Gastrocnemius medialis (tissue), 4 donors: Measurements from ENCODE around the gene GALNTL6. TPM values are rescaled to one million over a fixed set of nuclear protein-coding genes. Genes with fewer than 3 reads are reported as not detected.

ENCODE experiments used
- ATAC-seq, 2 donors: fragments of 150-250 bp; one replicate each; pipeline ENCODE4 v1.9.1; 2016
- DNase-seq, 2 donors: peaks; one replicate each; pipeline ENCODE4 v3.0.0-alpha.2; 2019
- H3K27ac ChIP-seq, 4 donors: fragments of 200-600 bp; sonication (generic); 1 replicate in 1 of 4; 2 replicates in 3 of 4; pipeline ENCODE4 v1.5.1; 2016 to 2018; ENCODE audit warnings: mild to moderate bottlenecking in 2 of 4, moderate library complexity in 1 of 4
- H3K27me3 ChIP-seq, 3 donors: fragments of 200-600 bp; sonication (generic) in 2 of 3; 1 replicate in 1 of 3; 2 replicates in 2 of 3; pipeline versions ENCODE4 v1.5.1 to v1.6.0; 2016 to 2019; ENCODE audit warnings: mild to moderate bottlenecking in 1 of 3, moderate library complexity in 1 of 3
- H3K36me3 ChIP-seq, 2 donors: fragments of 200-600 bp; sonication (generic) in 1 of 2; one replicate each; pipeline ENCODE4 v1.5.1; 2017 to 2018
- H3K4me1 ChIP-seq, 2 donors: fragments of 200-600 bp; sonication (generic) in 1 of 2; one replicate each; pipeline ENCODE4 v1.5.1; 2016 to 2017; ENCODE audit warnings: mild to moderate bottlenecking in 2 of 2
- H3K4me3 ChIP-seq, 4 donors: fragments of 200-600 bp; sonication (generic) in 3 of 4; 1 replicate in 1 of 4; 2 replicates in 3 of 4; pipeline ENCODE4 v1.5.1; 2016 to 2019; ENCODE audit warnings: mild to moderate bottlenecking in 2 of 4
- H3K9me3 ChIP-seq, 3 donors: fragments of 200-600 bp; sonication (generic) in 2 of 3; 1 replicate in 1 of 3; 2 replicates in 2 of 3; pipeline ENCODE4 v1.5.1; 2016 to 2019
- POLR2A ChIP-seq, 2 donors: fragments of 450-650 bp; IDR thresholded peaks; one replicate each; pipeline ENCODE4 v1.6.1; 2017; ENCODE audit warnings: antibody characterized with exemption in 2 of 2, mild to moderate bottlenecking in 2 of 2, moderate library complexity in 2 of 2
- in situ Hi-C, 4 donors: fragments of 200-750 bp; cut with MboI; loops; one replicate each; pipeline versions ENCODE4 v1.15.0 to v1.8.0; 2017; ENCODE audit warnings: low sequenced_read_pairs in 4 of 4
- intact Hi-C: fragments of 100-400 bp; cut with DNase I; formaldehyde crosslinking; loops from one replicate; pipeline ENCODE4 v1.15.1; 2023; ENCODE audit warnings: low total_unique reads
- total RNA-seq, 4 donors: library from RNA; depleted of rRNA; stranded (reverse); fragments of >200 nt; gene quantifications; one replicate each; pipeline versions ENCODE4 v1.1.0 to v1.2.3, GENCODE V29; 2016
- TF ChIP-seq, protein P1 (sequence below), 5 experiments: fragments of 450-650 bp in 3 of 5; fragments of 200-600 bp in 2 of 5; sonication (generic) in 2 of 5; IDR thresholded peaks in 4 of 5; conservative IDR thresholded peaks in 1 of 5; 1 replicate in 4 of 5; 2 replicates in 1 of 5; pipeline ENCODE4 v1.5.1; 2016 to 2019; ENCODE audit warnings: antibody characterized with exemption in 5 of 5, mild to moderate bottlenecking in 3 of 5, moderate library complexity in 3 of 5

Gene GALNTL6
- total RNA-seq, 4 donors from 2014 or later, result not detected

- in situ Hi-C loops, result no loop called here
- TF ChIP-seq POLR2A (IDR thresholded peaks at IDR 0.05), result no peak
- TF ChIP-seq, protein P1, sequence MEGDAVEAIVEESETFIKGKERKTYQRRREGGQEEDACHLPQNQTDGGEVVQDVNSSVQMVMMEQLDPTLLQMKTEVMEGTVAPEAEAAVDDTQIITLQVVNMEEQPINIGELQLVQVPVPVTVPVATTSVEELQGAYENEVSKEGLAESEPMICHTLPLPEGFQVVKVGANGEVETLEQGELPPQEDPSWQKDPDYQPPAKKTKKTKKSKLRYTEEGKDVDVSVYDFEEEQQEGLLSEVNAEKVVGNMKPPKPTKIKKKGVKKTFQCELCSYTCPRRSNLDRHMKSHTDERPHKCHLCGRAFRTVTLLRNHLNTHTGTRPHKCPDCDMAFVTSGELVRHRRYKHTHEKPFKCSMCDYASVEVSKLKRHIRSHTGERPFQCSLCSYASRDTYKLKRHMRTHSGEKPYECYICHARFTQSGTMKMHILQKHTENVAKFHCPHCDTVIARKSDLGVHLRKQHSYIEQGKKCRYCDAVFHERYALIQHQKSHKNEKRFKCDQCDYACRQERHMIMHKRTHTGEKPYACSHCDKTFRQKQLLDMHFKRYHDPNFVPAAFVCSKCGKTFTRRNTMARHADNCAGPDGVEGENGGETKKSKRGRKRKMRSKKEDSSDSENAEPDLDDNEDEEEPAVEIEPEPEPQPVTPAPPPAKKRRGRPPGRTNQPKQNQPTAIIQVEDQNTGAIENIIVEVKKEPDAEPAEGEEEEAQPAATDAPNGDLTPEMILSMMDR (IDR thresholded peaks at IDR 0.05 in 4 of 5, conservative IDR thresholded peaks at IDR 0.05 in 1 of 5), result no peak
Observed at GRCh38 chr4:172996571-172997216, 1183.5 kb downstream of the GALNTL6 start.

DNA sequence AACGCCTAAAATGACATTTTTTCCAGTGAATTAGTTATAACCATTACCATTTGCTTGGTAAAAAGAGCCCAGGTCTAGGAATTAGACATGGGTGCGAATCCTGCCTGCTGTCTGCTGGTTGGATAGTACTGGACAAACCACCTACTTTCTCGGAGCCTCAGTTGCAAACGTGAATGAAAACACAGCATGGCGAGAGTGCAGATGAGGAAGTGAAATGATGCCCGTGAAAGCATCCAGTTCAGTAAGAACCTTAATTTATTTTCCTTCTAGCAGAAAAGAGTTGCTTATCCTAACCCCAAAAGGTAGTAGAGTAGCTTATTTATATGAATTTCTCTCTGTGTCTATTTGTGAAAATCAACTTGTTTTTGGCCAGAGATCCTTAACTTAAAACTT, 1184.0 kb downstream of the GALNTL6 start:
- H3K27ac ChIP-seq, result no peak overlapping the region
- H3K9me3 ChIP-seq, result no peaks in the 10 kb centered on the region
- intact Hi-C loops (no loop called here), in situ Hi-C loops (no loop called here)
- H3K4me1 ChIP-seq, result peaks cover 3 to 8% of the 10 kb centered on the region in 2 donors
- no peaks in the 10 kb centered on the region for H3K27me3 ChIP-seq
- no peaks in the 10 kb centered on the region for H3K36me3 ChIP-seq
- ATAC-seq (no peak), DNase-seq (no peak)
- no peak overlapping the region for H3K4me3 ChIP-seq
- TF ChIP-seq, protein P1 (IDR thresholded peaks at IDR 0.05 in 4 of 5, conservative IDR thresholded peaks at IDR 0.05 in 1 of 5), result no peak
- no peak for TF ChIP-seq POLR2A (IDR thresholded peaks at IDR 0.05)

More at GRCh38 chr4:172996571-172997216, 1183.5 kb downstream of the GALNTL6 start:
- intact Hi-C loops, result no loop called here
- no peak overlapping the region for H3K27ac ChIP-seq
- no peak for ATAC-seq
- no peaks in the 10 kb centered on the region for H3K36me3 ChIP-seq
- H3K4me3 ChIP-seq, result no peak overlapping the region
- DNase-seq, result no peak
- H3K9me3 ChIP-seq, result no peaks in the 10 kb centered on the region
- H3K4me1 ChIP-seq, result peaks cover 3 to 8% of the 10 kb centered on the region in 2 donors
- no peaks in the 10 kb centered on the region for H3K27me3 ChIP-seq

- Histone ChIP-seq H3K9me3 (no peaks in the 10 kb centered on the region), H3K4me1 (peaks cover 3 to 8% of the 10 kb centered on the region in 2 donors), H3K27me3 (no peaks in the 10 kb centered on the region), H3K4me3 (no peak overlapping the region), H3K36me3 (no peaks in the 10 kb centered on the region), H3K27ac (no peak overlapping the region)
- intact Hi-C loops, result no loop called here
- in situ Hi-C loops, result no loop called here
- DNase-seq (no peak), ATAC-seq (no peak)
- TF ChIP-seq POLR2A (IDR thresholded peaks at IDR 0.05), result no peak
- TF ChIP-seq, protein P1 (IDR thresholded peaks at IDR 0.05 in 4 of 5, conservative IDR thresholded peaks at IDR 0.05 in 1 of 5), result no peak
Observed at GRCh38 chr4:172997856-172998255, 1184.7 kb downstream of the GALNTL6 start.

DNA sequence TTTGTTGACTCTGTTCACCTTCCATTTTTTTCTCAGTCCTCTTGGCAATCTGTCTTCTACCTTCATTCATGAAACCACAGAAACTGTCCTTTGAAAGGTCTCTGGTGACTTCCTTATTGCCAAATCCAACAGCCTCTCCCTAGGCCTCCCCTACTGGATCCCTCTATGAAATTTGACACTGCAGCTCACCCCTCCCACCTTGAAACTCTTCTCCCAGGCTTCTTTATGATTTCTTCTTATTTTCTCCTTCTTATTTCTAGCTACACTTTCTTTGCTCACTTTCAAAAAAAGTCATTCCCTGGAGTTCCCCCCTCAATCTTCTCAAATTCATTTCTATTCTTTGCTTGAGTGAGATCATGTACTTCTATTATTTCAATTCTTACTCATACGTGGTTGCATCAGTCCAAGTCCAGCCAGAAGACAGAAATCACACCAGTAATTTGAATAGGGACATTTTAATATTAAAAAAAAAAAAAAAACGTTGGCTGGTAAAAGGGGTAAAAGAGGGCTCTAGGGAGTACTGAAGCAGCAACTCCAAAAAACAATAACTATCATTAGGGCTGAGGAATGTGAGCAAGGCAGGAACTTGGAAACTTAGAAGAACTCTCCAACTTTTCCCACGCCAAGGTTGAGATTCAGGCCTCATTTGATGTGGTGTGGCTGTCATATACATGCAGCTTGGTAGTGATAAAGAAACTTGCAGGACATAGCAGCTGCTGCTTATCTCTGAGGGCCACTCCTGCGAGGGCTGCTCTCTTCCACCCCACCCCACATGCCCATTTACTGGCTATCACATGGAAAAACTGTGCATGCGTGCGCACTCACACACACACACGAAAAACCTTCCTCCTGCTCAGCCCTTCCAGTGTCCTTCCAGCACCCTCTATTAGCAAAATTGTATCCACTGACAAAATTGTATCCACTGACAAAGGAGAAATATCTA, 1185.6 kb downstream of the GALNTL6 start:
- H3K4me1 ChIP-seq, result peaks cover 3 to 8% of the 10 kb centered on the region in 2 donors
- TF ChIP-seq, protein P1 (IDR thresholded peaks at IDR 0.05 in 4 of 5, conservative IDR thresholded peaks at IDR 0.05 in 1 of 5), result no peak
- TF ChIP-seq POLR2A (IDR thresholded peaks at IDR 0.05), result no peak
- no peaks in the 10 kb centered on the region for H3K27me3 ChIP-seq
- H3K9me3 ChIP-seq, result no peaks in the 10 kb centered on the region
- intact Hi-C loops (no loop called here), in situ Hi-C loops (no loop called here)
- no peak overlapping the region for H3K4me3 ChIP-seq
- DNase-seq, result no peak
- no peaks in the 10 kb centered on the region for H3K36me3 ChIP-seq
- H3K27ac ChIP-seq, result peak overlapping the region in 1 of 4 donors; percentile 47
- peak; percentile 84 to 90 for ATAC-seq
